GM21528 (cell line): ENCODE results near the gene BARHL2.

Experiments
- ATAC-seq: cut with Tn5 transposase; IDR thresholded peaks from one replicate; pipeline ENCODE4 v1.9.1; 2021; ENCODE audit warnings: mild to moderate bottlenecking, moderate library complexity; ENCODE audit not compliant: unreplicated experiment, low FRiP score

Gene BARHL2

DNA sequence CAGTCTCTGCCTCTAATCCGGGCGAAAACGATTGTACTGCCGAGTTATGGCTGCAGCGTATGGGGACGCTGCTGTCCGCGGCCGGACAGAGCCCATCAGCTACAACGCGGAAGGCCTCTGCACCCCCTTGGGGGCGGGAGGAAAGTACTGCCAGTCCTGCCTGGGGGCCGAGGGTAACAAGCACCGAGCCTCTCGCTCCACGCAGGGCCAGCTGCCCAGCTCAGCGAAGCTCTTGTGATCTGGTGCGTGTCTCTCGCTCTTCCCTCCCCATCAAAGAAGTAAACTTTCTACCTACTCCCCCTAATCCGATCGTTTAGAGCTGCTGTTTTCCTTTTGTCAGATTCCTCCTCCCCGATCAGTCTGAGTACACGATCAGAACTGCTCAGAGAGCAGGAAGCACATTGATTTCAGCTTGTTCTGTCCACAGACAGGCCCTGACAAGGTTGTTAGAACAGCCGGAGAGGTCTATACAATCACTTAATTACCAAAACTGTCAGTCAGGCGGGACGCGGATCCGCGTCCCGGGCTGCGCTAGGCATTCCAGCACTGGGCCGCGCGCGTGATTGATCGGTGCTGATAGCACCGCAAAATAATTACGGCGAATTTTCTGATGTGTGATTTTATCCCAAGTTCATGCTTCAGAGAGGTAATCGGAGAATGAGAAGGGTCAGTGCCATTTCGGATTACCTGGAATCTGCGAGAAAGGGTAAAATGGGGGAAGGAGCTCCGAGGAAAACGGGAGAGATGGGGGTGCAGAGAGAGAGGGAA is 8.7 kb upstream of the BARHL2 start:
- no peak for ATAC-seq

- no peak for ATAC-seq
These were observed 8.0 kb upstream of the BARHL2 start for GRCh38 chr1:90724926-90725656.

GRCh38 chr1:90724361-90724760 is 7.3 kb upstream of the BARHL2 start:
- no peak for ATAC-seq

DNA sequence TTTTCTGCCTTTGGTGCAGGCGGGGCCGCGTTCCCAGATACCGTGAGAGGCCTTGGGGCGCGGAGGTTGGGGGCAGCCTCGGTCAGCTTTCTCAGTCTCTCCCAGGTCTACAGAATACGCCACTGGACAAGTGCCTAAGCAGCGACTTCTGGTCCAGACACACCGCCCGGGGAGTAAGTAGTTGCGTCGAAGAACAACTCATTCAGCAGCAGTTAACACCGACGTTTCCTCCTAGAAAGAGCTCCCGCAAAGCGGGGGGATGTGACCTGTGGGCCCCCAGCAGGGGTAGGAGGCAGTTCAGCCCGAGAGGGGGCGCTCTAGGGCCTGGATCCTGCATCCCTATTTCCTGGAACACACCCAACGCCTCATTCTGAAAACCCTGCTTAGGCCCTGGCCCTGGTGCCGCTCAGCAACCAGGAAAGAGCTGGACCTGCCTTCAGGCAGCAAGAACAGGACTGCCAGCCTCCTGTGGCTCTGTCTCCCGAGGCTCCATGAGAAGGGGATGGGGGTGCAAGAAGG is 6.5 kb upstream of the BARHL2 start:
- ATAC-seq, result no peak

DNA sequence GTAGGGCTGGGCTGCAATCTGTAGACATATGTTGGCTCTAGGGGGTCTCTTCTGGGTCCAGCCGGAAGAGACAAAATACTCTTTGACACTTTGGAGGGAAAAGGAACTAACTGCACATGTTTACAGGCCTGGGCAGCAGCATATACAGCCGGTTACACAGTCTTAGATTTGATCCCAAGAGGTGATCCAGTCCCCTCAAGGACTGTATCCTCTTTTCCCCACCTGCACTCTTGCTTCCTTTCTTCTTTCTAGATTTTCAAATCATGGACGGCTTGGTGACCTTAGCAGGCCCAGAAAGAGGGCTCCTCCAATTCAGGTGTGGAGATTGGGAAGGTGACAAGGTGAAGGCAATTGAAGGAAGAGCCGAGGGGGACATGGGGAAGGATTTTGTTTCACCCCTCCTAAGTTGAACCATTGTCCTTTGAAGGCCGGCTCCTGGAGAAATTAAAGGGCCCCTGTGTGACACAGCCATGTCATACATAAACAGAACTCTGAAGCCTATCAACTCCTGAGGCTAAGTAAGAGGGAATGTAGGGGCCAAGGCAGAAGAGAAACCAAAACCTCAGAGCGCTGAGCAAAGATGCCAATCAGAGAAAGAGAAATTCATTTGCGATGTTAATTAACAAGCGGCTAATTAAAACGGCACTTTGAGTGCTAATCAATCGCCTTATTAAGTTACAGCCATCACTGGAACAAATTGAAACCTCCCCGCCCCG is 5.9 kb upstream of the BARHL2 start:
- no peak for ATAC-seq

DNA sequence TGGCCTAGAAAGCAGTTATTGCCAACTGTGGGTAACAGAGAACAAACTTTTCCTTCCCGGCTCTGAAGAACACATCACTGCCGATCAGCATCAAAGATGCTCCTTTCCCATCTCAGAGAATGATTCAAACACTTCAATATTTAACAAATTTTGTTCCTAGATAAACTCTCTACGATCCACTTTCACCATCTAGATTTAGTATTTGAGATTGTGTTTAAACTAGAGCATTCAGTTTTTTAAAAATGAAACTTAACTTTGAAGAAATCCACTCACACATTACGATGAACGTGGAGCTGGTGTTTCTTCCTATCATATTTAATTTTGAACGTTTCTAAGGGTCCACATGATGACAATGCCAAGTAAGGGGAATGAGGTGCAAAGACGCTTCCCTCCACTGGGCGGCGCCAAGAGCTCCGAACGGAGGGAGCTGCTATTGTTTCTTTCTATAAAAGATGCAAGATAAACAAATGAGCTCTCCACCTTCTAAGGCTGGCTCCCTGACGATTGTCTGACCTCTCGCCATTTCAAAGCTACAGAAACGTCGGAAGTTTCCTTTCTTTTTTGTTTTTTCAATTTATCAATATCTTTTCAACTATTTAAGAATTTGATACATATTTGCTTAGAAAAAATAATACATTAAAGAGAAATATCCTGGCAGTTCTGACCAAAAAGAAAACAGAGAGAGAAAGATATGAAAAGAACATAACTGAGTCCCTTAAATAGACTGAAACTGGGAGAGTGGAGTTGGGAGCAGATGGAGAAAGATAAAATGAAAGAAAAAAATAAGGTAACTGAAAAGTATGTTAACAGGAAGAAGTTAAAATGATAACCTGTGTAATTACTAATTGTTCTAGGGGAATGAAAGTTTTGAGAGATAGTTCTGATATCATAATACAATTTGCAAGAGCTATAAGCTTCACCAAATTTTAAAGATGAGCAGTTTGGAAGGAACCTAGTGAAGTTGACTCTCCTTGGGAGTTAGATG is 4.4 kb upstream of the BARHL2 start:
- ATAC-seq, result no peak

- ATAC-seq, result no peak
These were observed 3.1 kb upstream of the BARHL2 start for GRCh38 chr1:90720145-90720636.

- ATAC-seq, result no peak
These were observed 2.4 kb upstream of the BARHL2 start for GRCh38 chr1:90719330-90720144.

GRCh38 chr1:90718411-90719329 is 1.6 kb upstream of the BARHL2 start:
- ATAC-seq, result no peak

DNA sequence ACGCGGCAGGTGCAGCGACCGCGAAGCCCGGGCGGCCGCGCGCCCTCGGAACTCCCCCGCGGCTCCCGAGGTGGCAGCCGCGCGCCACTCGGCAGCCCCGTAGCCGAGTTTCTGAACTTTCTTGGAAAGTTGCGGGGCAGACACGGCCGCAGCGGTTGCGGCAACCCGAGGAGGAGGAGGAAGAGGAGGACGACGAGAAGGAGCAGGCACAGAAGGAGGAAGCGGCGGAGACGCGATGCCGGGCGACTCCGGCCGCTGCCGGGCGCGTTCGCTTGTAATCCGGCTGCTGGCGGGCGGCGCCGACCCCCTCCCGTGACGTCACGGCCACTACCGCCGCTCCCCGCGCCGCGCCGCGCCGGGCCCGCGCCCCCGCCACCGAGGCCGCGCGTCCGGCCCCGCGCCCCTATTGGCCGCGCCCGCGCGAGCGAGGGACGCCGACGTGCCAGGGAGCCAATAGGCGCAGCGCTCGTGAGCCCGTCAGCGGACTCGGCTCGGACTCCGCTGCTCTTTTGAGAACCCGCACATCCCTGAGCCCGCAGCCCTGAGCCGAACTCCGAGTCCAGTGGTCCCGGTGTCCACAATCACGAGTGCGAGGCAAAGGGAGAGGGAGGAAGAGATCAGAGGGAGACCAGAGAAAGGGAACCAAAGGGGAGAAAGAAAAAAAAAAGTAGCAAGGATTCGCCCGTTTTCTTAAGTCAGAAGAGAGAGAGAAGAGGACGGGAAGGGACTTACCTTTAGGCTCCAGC is 736 bp upstream of the BARHL2 start:
- ATAC-seq, result no peak

DNA sequence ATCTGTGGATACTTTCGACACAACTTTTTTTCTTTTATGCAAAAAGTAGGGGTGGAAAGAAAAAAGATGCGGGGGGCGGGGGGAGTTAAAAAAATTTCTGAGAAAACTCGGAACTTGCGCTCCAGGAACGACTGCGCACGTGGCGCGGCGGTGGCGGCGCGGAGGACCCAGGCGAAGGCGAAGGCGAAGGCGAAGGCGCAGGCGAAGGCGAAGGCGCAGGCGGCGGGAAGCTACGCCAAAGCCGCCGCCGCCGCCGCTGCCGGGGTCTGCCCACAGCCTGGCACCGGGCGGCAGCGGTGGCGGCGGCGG is 208 bp upstream of the BARHL2 start:
- ATAC-seq, result no peak

DNA sequence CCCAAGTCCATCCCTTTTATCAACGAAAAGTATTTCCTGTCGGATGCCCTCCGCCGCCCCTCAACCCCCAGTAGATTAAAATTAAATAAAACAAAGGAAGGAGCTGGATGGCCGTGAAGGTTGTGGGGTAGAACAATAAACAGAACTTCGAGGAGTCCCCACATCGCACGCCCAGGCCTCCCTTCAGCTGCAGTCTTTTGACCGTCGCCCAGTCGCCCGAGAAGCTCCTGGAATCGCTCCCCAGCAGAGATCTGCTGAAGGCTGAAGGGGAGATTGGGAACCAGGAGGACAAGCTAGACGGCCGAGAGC is 905 bp downstream of the BARHL2 start:
- no peak for ATAC-seq

- no peak for ATAC-seq
These were observed 1.8 kb downstream of the BARHL2 start for GRCh38 chr1:90715309-90715708.

- no peak for ATAC-seq
These were observed 2.6 kb downstream of the BARHL2 start for GRCh38 chr1:90714521-90714951.

GRCh38 chr1:90713741-90714509 is 3.2 kb downstream of the BARHL2 start:
- ATAC-seq, result no peak

- ATAC-seq, result no peak
These were observed 4.0 kb downstream of the BARHL2 start for GRCh38 chr1:90712915-90713730.
